Activated CD4-positive, CD25-positive, alpha-beta regulatory T cell treated with anti-CD3 and anti-CD28 coated beads, Interleukin-2, amount 50 U/mL, for 72 hours (primary cell): ENCODE results near the gene ZYG11B.
A peak's percentile ranks its signal among the peaks of the same experiment; 100 is the strongest.
"Not testable (repeated sequence)": the region's sequence is repeated elsewhere in the genome, so short reads cannot be mapped to it uniquely, and the experiment has no call there.

Experiments
- DNase-seq: peaks from one replicate; pipeline ENCODE4 v3.0.0; 2021

Gene ZYG11B

GRCh38 chr1:52726265-52727113 is at the start of gene ZYG11B:
Gene ZYG11B (plus strand): TSS chr1:52726453. CDS start chr1:52726654, 201 bp downstream.
- DNase-seq: peak; percentile 95

GRCh38 chr1:52677076-52677806 is 49.0 kb upstream of the ZYG11B start:
- no peak for DNase-seq

GRCh38 chr1:52679048-52679447 is 47.2 kb upstream of the ZYG11B start:
- DNase-seq: no peak

GRCh38 chr1:52679498-52679897 is 46.8 kb upstream of the ZYG11B start:
- DNase-seq: no peak

- no peak for DNase-seq
These were observed 45.9 kb upstream of the ZYG11B start for GRCh38 chr1:52680353-52680752.

- DNase-seq: no peak
These were observed 45.1 kb upstream of the ZYG11B start for GRCh38 chr1:52681136-52681535.

GRCh38 chr1:52683367-52683940 is 42.8 kb upstream of the ZYG11B start:
- no peak for DNase-seq

GRCh38 chr1:52684545-52684944 is 41.7 kb upstream of the ZYG11B start:
- no peak for DNase-seq

GRCh38 chr1:52686261-52686751 is 39.9 kb upstream of the ZYG11B start:
- DNase-seq: peak; percentile 74

- no peak for DNase-seq
These were observed 39.4 kb upstream of the ZYG11B start for GRCh38 chr1:52686830-52687229.

- no peak for DNase-seq
These were observed 34.4 kb upstream of the ZYG11B start for GRCh38 chr1:52691821-52692220.

GRCh38 chr1:52692697-52693096 is 33.6 kb upstream of the ZYG11B start:
- DNase-seq: no peak

GRCh38 chr1:52693351-52693750 is 32.9 kb upstream of the ZYG11B start:
- not testable (repeated sequence) for DNase-seq

GRCh38 chr1:52693843-52694242 is 32.4 kb upstream of the ZYG11B start:
- no peak for DNase-seq

GRCh38 chr1:52695627-52696026 is 30.6 kb upstream of the ZYG11B start:
- no peak for DNase-seq

GRCh38 chr1:52697795-52698674 is 28.2 kb upstream of the ZYG11B start, which contains the start of gene COA7:
Gene COA7 (minus strand): TSS chr1:52698347. CDS start chr1:52698326, 21 bp downstream.
- DNase-seq: peak; percentile 74

GRCh38 chr1:52702886-52703787 is 23.1 kb upstream of the ZYG11B start:
- DNase-seq: peak; percentile 79

GRCh38 chr1:52706136-52706670 is 20.1 kb upstream of the ZYG11B start:
- DNase-seq: no peak

- DNase-seq: no peak
These were observed 19.0 kb upstream of the ZYG11B start for GRCh38 chr1:52706941-52707926.
